ENCODE results near the gene USP10. TPM values are rescaled to one million over a fixed set of nuclear protein-coding genes. Genes with fewer than 3 reads are reported as not detected.

USP10 gene
- polyA plus RNA-seq, 2 of the 4 experiments (the other 2 are of a cell fraction) = 61.5 to 93.5 TPM

- CTCF ChIA-PET = interaction anchor here (2.1 kb wide), 1 partner anchor 35 kb away, joined by 6 read pairs; no protein-coding TSS in a partner anchor
- WGBS (ENCODE audit: missing lambda C conversion rate) = 80% methylated on average over 11 of the region's 11 CpGs
- POLR2A ChIA-PET = no interaction called here
- H3K4me3 ChIP-seq = no peak overlapping the region
- H3K9me3 ChIP-seq = no peaks in the 10 kb centered on the region
- no peak overlapping the region for H3K27ac ChIP-seq
- no peaks in the 10 kb centered on the region for H3K4me1 ChIP-seq
- ATAC-seq = no peak
- TF ChIP-seq ATOH8 (CRISPR knock-in tag; IDR thresholded peaks at IDR 0.05; ENCODE audit: low read depth) (no peak), HOXB5 (CRISPR knock-in tag; IDR thresholded peaks at IDR 0.05) (no peak), CBX2 (IDR thresholded peaks at IDR 0.05; ENCODE audit: borderline replicate concordance, low read depth) (no peak), MYC (IDR thresholded peaks at IDR 0.05; ENCODE audit: borderline replicate concordance, low read length) (no peak), ZNF302 (CRISPR knock-in tag; IDR thresholded peaks at IDR 0.05) (no peak), USF2 (IDR thresholded peaks at IDR 0.05) (no peak), PHF8 (IDR thresholded peaks at IDR 0.05; ENCODE audit: borderline replicate concordance, low read depth) (no peak), EP300 (IDR thresholded peaks at IDR 0.05) (no peak), NFE2L2 (conservative IDR thresholded peaks at IDR 0.05; ENCODE audit: low read length) (no peak), REST (IDR thresholded peaks at IDR 0.05) (no peak), POLR2A (IDR thresholded peaks at IDR 0.05; ENCODE audit: low read length) (no peak), FOSL2 (IDR thresholded peaks at IDR 0.05) (no peak), FOSL2 (CRISPR knock-in tag; IDR thresholded peaks at IDR 0.05) (no peak), NPAS2 (CRISPR knock-in tag; IDR thresholded peaks at IDR 0.05; ENCODE audit: borderline replicate concordance) (no peak), HMGXB4 (CRISPR knock-in tag; IDR thresholded peaks at IDR 0.05; ENCODE audit: borderline replicate concordance) (no peak), JUNB (IDR thresholded peaks at IDR 0.05) (no peak), HOXB13 (CRISPR knock-in tag; IDR thresholded peaks at IDR 0.05; ENCODE audit: low read depth) (no peak), SREBF2 (IDR thresholded peaks at IDR 0.05) (no peak), CEBPB (IDR thresholded peaks at IDR 0.05) (no peak), HDAC2 (IDR thresholded peaks at IDR 0.05) (no peak), BHLHE40 (IDR thresholded peaks at IDR 0.05; ENCODE audit: low read depth, low read length) (no peak)
- DNase-seq (ENCODE audit: low read depth in 1 of 2, low spot score in 1 of 2) = no peak
- no peak overlapping the region for H3K4me2 ChIP-seq
- no peak for FAIRE-seq
These were observed 89.6 kb downstream of the USP10 start for GRCh38 chr16:84789431-84789830.

GRCh38 chr16:84790301-84790700, 90.5 kb downstream of the USP10 start:
- ChIA-PET POLR2A (no interaction called here), CTCF (interaction anchor here (3.2 kb wide), 1 partner anchor 180 kb away, joined by 14 read pairs; no protein-coding TSS in a partner anchor)
- FAIRE-seq (no peak), ATAC-seq (no peak), DNase-seq (ENCODE audit: low read depth in 1 of 2, low spot score in 1 of 2) (no peak)
- H3K4me1 ChIP-seq = no peaks in the 10 kb centered on the region
- 94% methylated on average over 4 of the region's 4 CpGs for WGBS (ENCODE audit: missing lambda C conversion rate)
- no peak overlapping the region for H3K4me2 ChIP-seq
- H3K9me3 ChIP-seq = no peaks in the 10 kb centered on the region
- no peak overlapping the region for H3K27ac ChIP-seq
- H3K4me3 ChIP-seq = no peak overlapping the region
- no peak for TF ChIP-seq JUN (IDR thresholded peaks at IDR 0.05)
- no peak for TF ChIP-seq POLR2AphosphoS2 (conservative IDR thresholded peaks at IDR 0.05; ENCODE audit: low read length)
- TF ChIP-seq FOSL2 (IDR thresholded peaks at IDR 0.05) = no peak
- no peak for TF ChIP-seq FOSL2 (CRISPR knock-in tag; IDR thresholded peaks at IDR 0.05)
- no peak for TF ChIP-seq HDAC2 (IDR thresholded peaks at IDR 0.05)
- no peak for TF ChIP-seq HES2 (IDR thresholded peaks at IDR 0.05)
- TF ChIP-seq E2F6 (IDR thresholded peaks at IDR 0.05; ENCODE audit: borderline replicate concordance, low read depth) = no peak
- TF ChIP-seq MAFK (IDR thresholded peaks at IDR 0.05; ENCODE audit: partially characterized antibody) = no peak
- TF ChIP-seq NR3C1 (IDR thresholded peaks at IDR 0.05) = no peak
- no peak for TF ChIP-seq MAZ (IDR thresholded peaks at IDR 0.05; ENCODE audit: borderline replicate concordance, low read depth, low read length)
- TF ChIP-seq KDM5A (IDR thresholded peaks at IDR 0.05) = no peak
- no peak for TF ChIP-seq EHF (CRISPR knock-in tag; IDR thresholded peaks at IDR 0.05)
- TF ChIP-seq JUNB (IDR thresholded peaks at IDR 0.05) = no peak
- TF ChIP-seq CTCF (IDR thresholded peaks at IDR 0.05) = no peak

Data from A549 (cell line).